ENCODE data around the gene COPB2. TPM values are rescaled to one million over a fixed set of nuclear protein-coding genes. Genes with fewer than 3 reads are reported as not detected.
"Not testable (repeated sequence)": the region's sequence is repeated elsewhere in the genome, so short reads cannot be mapped to it uniquely, and the experiment has no call there.

Gene COPB2
- 100 to 1,000 TPM; 130 to 164 (median 155) TPM for polyA plus RNA-seq (ENCODE audit: insufficient read depth in 1 of 5, insufficient read length in 5 of 5, low replicate concordance in 1 of 5)
- long read RNA-seq, donor 1, transcript COPB2-201 (22 exons, 3,360 nt): major isoform, 15 of 47 reads
- long read RNA-seq, donor 1, transcript COPB2-202 (2 exons, 680 nt): minor isoform, 5 of 47 reads
- long read RNA-seq, donor 1, partial matches to known transcripts: 27 of 47 reads
- long read RNA-seq, donor 1, other reads (novel, unspliced or antisense): 0 of 47 reads
- long read RNA-seq, donor 2, transcript COPB2-201 (22 exons, 3,360 nt): major isoform, 9 of 15 reads
- long read RNA-seq, donor 2, partial matches to known transcripts: 5 of 15 reads
- long read RNA-seq, donor 2, other reads (novel, unspliced or antisense): 0 of 15 reads
- long read RNA-seq, donor 3, transcript COPB2-201 (22 exons, 3,360 nt): major isoform, 6 of 9 reads
- long read RNA-seq, donor 3, partial matches to known transcripts: 0 of 9 reads
- long read RNA-seq, donor 3, other reads (novel, unspliced or antisense): 0 of 9 reads
- long read RNA-seq, donor 4, transcript COPB2-201 (22 exons, 3,360 nt): major isoform, 5 of 18 reads
- long read RNA-seq, donor 4, partial matches to known transcripts: 10 of 18 reads
- long read RNA-seq, donor 4, other reads (novel, unspliced or antisense): 0 of 18 reads
- long read RNA-seq, donor 5, transcript COPB2-201 (22 exons, 3,360 nt): major isoform, 10 of 34 reads
- long read RNA-seq, donor 5, partial matches to known transcripts: 20 of 34 reads
- long read RNA-seq, donor 5, other reads (novel, unspliced or antisense): 0 of 34 reads
- long read RNA-seq, donor 6, transcript COPB2-201 (22 exons, 3,360 nt): major isoform, 23 of 36 reads
- long read RNA-seq, donor 6, partial matches to known transcripts: 10 of 36 reads
- long read RNA-seq, donor 6, other reads (novel, unspliced or antisense): 0 of 36 reads
- long read RNA-seq, donor 7, transcript COPB2-201 (22 exons, 3,360 nt): major isoform, 10 of 121 reads
- long read RNA-seq, donor 7, partial matches to known transcripts: 39 of 121 reads
- long read RNA-seq, donor 7, other reads (novel, unspliced or antisense): 70 of 121 reads
- long read RNA-seq, donor 8, partial matches to known transcripts: 6 of 9 reads
- long read RNA-seq, donor 8, other reads (novel, unspliced or antisense): 0 of 9 reads

DNA sequence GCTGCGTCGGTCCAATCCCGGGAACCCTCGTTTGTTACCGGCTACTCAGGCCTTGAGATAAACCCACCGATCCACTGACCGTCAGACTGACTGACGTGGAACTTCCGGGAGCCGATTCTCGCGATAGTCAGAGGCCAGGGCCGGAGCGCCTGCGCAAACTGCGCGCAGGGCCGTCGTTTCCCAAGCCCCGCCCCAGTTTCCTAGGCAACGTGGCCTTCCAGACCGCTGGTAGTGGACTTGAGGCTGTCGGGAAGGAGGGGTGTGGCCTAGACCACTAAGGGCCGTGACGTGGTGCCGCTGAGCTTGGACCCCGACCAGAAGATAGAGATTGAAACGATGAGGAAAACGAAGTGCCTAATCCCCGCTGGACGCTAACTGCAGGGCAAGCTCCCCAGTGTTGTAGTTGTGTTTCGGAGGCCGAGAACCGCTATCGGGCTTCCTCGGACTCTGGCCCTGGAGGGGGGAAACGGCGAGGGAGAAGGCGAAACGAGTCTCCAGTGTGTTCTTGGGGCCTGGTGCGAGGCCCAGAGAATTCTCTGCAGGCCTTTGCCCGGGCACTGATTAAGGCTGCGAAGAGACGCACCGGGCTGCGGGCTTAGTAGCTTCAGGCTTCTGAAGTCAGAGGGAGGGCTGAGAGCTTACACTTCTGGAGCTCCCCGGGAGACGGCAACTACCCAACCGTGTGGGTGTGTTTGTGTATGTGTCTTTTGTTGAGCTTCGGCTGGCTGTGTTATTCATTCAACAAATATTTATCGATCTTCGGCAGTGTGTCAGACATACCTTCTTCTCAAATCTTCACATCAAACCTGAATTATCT is at the start of gene COPB2:
Gene COPB2 (minus strand): TSS at position 96 of the 817 bp plus-strand sequence. CDS start 97 bp downstream, outside the sequence.
- peak; percentile 100 for DNase-seq

DNA sequence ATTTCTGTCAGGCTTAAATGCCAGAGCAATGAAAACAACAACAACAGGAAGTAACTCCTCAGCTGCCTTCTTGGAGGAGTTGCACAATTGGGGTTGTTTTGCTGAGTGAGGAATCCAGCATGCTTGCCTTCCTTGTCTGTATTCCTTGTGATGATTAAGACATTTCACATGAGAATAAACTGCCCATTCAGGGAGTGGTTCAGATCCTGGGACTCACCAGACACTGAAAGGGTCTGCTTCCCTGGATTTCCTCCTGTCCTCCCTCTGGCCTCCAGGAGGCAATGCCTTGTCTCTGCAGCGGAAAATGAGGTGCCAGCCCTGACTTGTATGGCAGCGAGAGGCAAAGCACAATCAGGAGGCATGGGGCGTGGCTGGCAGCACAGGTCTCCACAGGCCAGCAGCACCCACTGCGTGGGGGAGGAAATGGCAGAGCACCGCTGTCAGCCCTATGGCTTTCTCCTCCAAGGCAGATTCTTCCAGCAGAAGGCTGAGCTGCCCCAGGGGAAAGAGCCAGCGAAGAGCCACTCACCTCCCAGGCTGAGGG is 45.4 kb upstream of the COPB2 start:
- peak; percentile 38 to 48 for DNase-seq

DNA sequence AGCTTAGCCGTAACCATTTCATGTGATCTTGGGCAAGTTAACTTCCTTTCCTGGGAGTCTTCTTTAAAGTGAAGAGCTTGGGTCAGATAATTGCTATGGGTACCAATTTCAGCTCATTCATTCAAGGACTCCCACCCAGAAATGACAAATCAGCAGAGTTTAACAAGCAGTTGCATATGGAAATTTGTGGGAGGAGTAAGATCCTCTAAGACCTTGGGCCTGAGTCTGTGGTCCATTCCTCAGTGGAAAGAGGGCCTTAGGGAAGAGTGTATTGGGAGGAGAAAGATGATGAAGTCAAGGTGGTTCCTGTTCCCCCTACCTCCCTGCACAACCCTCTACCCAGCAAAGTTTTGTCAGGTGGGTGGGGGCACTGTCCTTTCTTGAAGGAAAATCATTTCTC is 44.8 kb upstream of the COPB2 start:
- DNase-seq: no peak

DNA sequence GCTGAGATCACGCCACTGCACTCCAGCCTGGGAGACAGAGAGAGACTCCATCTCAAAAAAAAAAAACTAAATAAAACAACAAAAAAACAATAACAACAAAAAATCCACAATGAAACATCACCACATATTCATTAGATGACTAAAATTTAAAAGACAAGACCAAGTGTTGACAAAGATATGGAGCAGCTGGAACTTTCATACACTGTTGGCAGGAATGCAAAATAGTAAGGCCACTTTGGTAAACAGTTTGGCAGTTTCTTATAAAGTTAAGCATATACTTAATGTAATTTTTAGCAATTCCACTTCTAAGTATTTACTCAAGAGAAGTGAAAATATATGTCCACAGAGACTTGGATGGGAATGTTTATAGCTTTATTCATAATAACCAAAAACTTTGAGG is 43.6 kb upstream of the COPB2 start:
- no peak for DNase-seq

DNA sequence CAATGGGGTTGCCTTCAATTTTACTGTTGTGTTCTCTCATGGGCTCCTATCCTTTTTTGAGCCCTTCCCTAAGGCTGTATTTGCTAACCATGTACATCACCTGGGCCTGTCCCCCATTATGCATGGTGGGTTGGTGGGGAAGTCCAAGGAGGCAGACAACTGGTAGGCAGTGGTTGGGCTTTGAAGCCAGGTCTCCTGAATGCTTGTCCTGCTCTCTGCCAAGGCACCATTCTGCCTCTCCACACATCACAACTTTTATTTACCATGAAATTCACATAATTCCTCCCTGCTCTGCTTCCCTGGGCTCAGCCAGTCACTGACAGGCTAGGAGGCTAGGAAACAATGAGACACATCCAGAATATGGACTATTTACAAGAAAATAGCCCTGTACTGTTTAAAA is 41.0 kb upstream of the COPB2 start:
- DNase-seq: no peak

DNA sequence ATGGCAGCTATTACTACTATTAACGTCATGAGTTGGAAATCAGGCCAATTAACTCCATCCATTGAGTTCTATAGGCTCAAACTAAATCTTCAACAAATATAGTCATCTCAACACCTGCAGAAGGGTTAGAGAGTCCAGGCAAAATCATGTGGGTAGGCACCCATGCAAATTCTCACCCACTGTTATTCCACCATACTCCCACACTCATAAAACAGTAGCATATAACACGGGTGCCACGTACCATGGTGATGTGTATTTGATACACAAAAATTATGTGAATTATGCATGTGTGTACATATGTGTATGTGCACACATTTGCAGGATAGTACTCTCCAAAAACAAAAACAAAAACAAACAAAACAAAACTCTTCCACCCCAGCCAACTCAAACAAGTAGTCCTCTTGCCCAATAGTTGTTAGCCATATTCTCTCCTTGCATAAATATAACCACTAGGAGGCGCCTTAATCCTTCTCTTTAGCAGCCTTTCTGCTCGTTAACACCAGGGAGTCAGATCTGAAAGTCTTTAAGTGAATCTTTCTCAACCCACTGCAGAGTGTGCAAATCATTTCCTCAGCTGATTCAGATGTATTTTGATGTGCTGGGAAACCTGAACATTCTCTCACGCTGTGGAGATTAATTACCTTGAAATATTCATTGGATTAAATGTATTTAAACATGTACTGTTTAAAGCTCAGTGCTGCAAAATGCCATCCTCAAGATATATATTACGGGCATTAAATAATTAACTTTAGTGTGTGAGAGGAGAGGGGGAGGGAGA is 38.0 kb upstream of the COPB2 start:
- peak; percentile 52 to 75 for DNase-seq

DNA sequence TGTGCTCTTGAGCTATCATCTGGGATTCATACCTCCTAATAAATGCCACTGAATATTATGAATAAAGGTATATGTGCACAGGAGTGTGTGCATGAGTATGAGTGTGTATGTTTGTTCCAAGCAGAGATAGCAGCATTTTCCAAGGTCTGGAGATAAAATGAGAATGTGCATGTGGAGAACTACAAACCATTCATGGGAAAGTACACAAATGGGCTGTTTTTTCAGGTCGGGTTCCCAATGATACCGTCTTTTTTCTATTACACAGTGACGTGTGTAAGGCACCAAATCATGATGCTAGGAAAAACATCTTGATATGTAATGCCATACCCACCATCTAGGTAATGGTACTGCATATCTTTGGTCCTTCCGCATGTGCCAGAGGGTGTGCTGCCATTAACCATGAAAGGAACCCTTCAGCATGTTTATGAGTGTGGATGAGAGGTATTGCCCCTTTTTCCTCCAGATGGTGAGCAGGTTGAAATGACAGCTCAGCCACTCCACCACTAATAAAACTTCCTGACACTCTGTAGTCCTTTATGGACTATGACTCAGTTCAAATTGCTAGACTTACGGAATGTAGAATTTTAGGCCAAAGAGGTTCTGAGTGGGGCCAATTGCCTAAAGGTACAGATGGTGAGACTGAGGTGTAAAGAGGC is 36.4 kb upstream of the COPB2 start:
- DNase-seq: no peak

DNA sequence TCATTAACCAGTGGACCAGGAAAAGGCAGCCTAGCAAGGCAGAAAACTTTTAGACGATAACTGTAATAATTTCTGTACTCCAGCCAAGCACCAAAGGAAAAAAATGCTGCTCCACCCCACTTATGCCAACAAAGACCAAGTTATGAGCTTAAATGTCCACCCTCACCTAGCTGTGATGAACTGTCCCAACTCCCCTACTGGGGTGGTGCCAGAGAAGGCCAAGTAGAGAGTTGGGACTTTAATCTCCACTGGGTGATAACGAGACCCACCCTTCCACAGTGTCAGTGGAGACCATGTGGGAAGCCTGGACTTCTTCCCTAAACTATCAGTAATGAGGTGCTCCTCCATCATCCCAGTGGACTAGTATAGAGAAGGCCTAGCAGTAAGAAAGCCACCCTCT is 33.8 kb upstream of the COPB2 start:
- no peak for DNase-seq

DNA sequence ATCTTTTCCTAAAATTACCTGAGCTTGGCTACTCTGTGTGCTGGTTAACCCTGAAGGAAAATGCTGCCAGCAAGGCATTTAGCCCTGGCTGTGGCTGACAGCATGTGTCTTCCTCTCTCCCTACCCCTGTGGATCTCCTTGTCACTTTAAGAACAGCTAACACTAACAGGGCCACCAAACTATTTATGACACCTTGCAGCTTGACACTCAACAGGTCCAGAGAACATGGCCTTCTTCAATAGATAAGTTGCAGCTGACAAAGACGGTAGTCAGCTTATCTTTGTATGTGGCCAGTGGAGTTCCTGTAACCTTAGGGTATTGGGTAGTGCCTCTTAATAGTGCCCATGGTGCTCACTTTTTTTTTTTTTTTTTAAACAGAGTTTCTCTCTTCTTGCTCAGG is 32.0 kb upstream of the COPB2 start:
- DNase-seq: no peak

DNA sequence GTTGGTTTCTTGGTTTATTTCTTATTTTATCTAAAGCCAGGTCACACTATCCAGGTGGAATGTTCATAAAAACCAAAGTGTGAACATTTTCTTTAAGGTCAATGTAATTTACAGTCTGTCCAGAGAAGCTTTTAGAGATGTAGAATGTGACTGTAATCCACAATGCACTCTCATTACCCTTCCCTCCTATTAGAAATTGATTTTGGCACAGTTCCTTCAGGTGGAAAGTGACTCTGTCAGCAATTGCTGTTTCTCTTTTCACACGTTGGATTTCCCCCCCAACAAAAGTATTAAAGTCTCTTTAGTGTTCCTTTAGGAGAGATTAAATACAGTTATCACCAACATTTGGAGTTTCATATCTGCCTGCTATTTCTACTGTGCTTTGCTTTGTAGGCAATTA is 31.6 kb upstream of the COPB2 start:
- no peak for DNase-seq

DNA sequence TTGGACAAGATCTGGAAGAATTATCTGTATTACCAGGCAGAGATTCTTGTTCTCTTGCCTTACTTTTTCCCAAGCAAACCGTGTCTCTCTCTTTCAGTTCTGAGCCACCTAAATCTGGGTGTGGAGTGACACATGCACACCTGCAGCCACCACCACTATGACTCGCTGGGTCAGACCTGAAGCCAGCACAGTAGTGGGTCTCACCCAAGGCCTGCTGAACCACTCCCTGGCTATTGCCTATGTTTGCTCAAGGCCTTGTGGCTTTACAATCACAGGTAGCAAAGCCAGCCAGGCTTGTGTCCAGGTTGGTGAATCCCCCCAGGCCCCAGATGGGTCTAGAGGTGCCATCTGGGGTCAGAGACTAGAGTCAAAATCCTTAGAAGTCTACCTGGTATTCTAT is 28.7 kb upstream of the COPB2 start:
- no peak for DNase-seq

DNA sequence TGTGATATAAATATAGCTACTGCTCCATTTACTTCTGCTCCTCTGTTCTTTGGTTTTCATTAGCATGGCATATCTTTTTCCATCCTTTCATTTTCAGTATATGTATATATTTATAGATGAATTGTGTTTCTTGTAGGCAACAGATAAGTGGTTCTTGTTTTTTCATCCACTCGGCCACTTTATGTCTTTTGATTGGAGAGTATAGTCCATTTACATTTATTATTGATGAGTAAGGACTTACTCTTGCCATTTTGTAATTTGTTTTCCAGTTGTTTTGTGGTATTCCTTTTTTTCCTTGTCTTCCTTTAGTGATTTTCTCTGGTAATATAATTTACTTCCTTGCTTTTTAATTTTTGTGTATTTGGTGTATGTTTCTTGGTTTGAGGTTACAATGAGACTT is 26.8 kb upstream of the COPB2 start:
- no peak for DNase-seq

DNA sequence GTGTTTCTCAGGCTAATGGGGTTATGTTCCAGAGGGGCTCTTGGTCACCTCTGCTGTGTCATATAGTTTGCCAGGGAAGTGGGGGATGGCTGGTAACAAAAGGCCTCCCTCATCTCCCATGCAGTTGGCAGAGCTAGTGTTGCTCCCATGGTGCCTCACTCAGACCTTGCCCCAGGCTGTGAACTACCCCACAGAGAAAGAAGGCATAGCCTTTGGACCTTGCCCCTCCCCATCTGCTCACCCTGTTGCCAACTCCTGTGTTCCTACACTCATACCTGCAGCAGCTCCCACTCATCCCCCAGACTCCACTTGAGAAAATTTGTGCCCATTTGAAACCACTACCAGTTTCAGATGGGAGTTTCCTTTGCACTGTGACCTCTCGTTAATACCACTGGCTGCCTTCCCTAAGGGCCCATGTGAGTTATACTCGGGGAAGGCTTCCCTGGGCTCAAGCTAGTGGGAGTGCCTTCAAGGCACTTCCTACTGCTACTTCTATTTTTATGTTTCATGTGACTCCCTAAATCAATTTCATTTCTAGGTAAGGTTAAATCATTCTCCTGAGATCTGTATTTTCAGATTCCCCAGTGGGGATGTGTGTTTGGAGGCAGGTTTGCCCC is 25.3 kb upstream of the COPB2 start:
- DNase-seq: no peak

DNA sequence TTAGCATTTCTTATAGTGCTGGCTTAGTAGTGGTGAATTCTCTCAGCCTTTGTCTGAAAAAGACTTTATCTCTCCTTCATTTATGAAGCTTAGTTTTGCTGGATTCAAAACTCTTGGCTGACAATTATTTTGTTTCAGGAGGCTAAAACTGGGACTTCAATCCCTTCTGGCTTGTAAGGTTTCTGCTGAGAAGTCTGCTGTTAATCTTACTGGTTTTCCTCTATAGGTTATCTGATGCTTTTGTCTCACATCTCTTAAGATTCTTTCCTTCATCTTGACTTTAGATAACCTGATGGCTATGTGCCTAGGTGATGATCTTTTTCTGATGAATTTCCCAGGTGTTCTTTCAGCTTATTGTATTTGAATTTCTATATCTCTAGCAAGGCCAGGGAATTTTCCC is 23.4 kb upstream of the COPB2 start:
- DNase-seq: not testable (repeated sequence)

DNA sequence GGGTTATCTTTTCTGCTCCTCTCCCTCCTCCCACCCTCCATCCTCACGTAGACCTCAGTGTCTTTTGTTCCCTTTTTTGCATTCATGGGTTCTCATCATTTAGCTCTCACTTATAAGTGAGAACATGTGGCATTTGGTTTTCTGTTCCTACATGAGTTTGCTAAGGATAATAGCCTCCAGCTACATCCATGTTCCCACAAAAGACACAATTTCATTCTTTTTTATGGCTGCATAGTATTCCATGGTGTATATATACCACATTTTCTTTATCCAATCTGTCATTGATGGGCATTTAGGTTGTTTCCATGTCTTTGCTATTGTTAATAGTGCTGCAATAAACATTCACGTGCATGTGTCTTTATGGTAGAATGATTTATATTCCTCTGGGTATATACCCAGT is 11.7 kb upstream of the COPB2 start:
- DNase-seq: not testable (repeated sequence)

DNA sequence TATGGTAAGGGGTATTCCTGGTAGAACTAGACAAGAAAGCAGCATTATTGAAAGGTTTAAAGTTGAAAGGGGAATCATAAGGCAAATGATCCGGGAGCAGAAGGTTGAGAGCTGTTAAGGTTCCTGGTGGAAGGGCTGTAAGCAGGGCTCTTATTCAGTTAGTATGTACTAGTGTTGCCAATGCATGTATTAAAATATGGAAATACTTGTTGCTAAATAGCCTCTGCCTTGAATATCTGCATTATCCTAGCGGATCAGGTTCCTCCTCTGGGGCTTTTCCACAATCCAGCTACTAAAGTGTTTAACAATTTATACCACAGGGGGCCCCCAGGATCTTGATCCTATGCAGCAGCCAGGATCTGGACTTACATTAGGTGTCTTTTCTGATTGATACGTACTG is 7.3 kb upstream of the COPB2 start:
- DNase-seq: no peak

DNA sequence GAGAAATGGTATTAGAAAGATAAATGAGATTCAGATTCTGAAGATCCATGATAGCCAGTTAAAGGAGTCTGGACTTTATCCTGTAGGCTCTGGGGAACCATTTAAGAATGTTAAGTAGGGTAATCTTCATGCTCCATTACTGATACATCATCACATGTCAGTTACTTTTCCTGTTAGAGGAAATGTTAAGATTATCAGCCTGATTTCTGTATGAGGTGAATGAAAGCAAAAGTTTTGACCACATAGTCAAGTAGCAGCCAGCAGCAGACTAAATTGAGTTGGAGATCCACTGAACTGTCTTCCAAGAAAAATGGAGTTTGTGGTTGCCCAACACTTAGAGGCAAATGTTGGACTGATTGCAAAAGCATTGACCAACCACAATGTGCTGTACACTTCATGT is 4.7 kb upstream of the COPB2 start:
- DNase-seq: no peak

DNA sequence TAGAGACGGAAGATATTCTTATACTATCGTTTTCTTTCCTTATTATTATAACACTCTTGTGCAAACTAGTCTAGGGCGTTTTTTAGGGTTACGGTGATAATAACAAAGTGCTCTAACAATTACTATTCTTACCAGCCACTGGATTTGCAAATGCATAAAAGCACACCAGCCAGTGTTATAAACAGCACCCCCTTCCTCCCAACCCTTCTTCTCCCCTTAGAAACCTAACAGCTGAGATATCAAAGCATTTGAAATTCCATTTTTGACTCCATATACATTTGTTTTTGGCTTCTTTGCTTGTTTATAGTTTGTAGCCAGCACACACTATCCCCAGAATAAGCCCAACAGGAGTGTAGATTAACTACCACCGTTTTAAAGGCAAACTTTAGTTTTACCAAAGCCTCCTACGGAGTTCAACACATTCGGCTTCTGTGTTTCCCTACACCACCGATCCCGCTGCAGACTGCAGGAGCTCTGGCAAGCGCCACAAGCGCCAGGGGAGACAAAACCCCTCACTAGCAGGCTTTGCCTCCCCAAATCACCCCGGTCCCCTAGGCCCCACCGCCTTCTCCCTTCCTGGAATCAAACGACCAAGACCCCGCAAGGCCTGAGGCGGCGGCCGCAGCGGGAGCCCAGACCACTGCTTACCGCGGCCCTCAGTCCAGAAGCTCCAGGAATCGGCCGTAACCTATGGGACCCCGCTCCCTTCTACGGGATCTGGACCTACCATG is 461 bp downstream of the COPB2 start:
- DNase-seq: no peak

DNA sequence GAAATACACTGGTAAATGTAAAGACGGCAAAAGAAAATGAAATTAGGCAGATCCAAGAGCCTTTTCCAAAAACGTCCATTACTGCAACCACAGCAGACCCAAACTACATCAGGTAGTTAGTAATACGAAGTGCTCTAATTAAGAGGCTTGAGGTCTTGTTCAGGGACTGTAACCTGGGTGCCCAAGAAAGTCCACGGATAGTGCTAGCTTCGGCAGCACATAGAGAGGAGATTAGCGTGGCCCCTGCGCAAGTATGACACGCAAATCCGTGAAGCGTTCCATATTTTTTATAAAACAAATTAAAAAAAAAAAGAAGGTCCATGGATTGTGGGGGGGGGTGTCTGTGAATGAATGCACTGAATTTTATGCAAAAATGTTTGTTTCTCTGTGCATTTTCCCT is 1.4 kb downstream of the COPB2 start:
- no peak for DNase-seq
